ENCODE results near the gene ZNF622. TPM values are rescaled to one million over a fixed set of nuclear protein-coding genes. Genes with fewer than 3 reads are reported as not detected.
A peak's percentile ranks its signal among the peaks of the same experiment; 100 is the strongest.

ZNF622 gene
- total RNA-seq, 1 experiment from 2014 or later = 54.4 TPM

GRCh38 chr5:16492398-16493140, 27.0 kb upstream of the ZNF622 start:
- Histone ChIP-seq H2AFZ (no peak overlapping the region), H4K20me1 (ENCODE audit: insufficient read depth) (no peaks in the 10 kb centered on the region), H3K27me3 (ENCODE audit: insufficient read depth, low read depth) (no peaks in the 10 kb centered on the region), H3K36me3 (ENCODE audit: low read depth) (no peaks in the 10 kb centered on the region), H3K4me2 (peak overlapping the region; percentile 32), H3K9me3 (ENCODE audit: insufficient read depth, low read depth) (peaks cover 10% of the 10 kb centered on the region; the same call in 1 of the 2 replicates), H3K4me1 (replicated peaks; ENCODE audit: insufficient read depth) (peaks cover 26% of the 10 kb centered on the region), H3K4me3 (no peak overlapping the region), H3K79me2 (ENCODE audit: low read depth) (no peaks in the 10 kb centered on the region), H3F3A (ENCODE audit: insufficient read depth, low read depth) (peaks cover 15% of the 10 kb centered on the region), H3K9me2 (ENCODE audit: insufficient read depth) (no peaks in the 10 kb centered on the region), H3K27ac (peak overlapping the region; percentile 62)
- POLR2A ChIA-PET (ENCODE audit: unreplicated experiment) = interaction anchor here (0.7 kb wide), 1 partner anchor 173 kb away, joined by 11 read pairs; no protein-coding TSS in a partner anchor
- TF ChIP-seq EZH2 (IDR thresholded peaks at IDR 0.05; ENCODE audit: low read depth) (no peak), CTCF (conservative IDR thresholded peaks at IDR 0.05) (no peak)
- BruUV-seq (replicated peaks) = no TSS peak
- intact Hi-C loops (cut with micrococcal nuclease; ENCODE audit: unreplicated experiment) = loop anchor here (1.0 to 2.0 kb wide), 5 partner anchors 17 to 711 kb away; partner anchors contain the start of gene MYO10
- CTCF ChIA-PET = interaction anchor here (0.5 to 1.4 kb wide), 7 partner anchors 53 to 1109 kb away, joined by 3 to 10 read pairs (median 4); no protein-coding TSS in a partner anchor
- peak; percentile 64 to 95 for DNase-seq

GRCh38 chr5:16490911-16491310, 25.3 kb upstream of the ZNF622 start:
- H3K27ac ChIP-seq = no peak overlapping the region
- H4K20me1 ChIP-seq (ENCODE audit: insufficient read depth) = no peaks in the 10 kb centered on the region
- peaks cover 10% of the 10 kb centered on the region; the same call in 1 of the 2 replicates for H3K9me3 ChIP-seq (ENCODE audit: insufficient read depth, low read depth)
- H3K79me2 ChIP-seq (ENCODE audit: low read depth) = no peaks in the 10 kb centered on the region
- BruUV-seq (replicated peaks) = no TSS peak
- ChIA-PET CTCF (interaction anchor here (0.5 to 2.0 kb wide), 5 partner anchors 18 to 61 kb away, joined by 3 to 18 read pairs (median 4); no protein-coding TSS in a partner anchor), POLR2A (ENCODE audit: unreplicated experiment) (no interaction called here)
- H3K4me2 ChIP-seq = no peak overlapping the region
- no peaks in the 10 kb centered on the region for H3K36me3 ChIP-seq (ENCODE audit: low read depth)
- no peak overlapping the region for H2AFZ ChIP-seq
- H3K27me3 ChIP-seq (ENCODE audit: insufficient read depth, low read depth) = no peaks in the 10 kb centered on the region
- no peak overlapping the region for H3K4me3 ChIP-seq
- H3K9me2 ChIP-seq (ENCODE audit: insufficient read depth) = no peaks in the 10 kb centered on the region
- H3K4me1 ChIP-seq (replicated peaks; ENCODE audit: insufficient read depth) = peaks cover 26% of the 10 kb centered on the region
- no peak for TF ChIP-seq EZH2 (IDR thresholded peaks at IDR 0.05; ENCODE audit: low read depth)
- no peak for TF ChIP-seq CTCF (conservative IDR thresholded peaks at IDR 0.05)
- H3F3A ChIP-seq (ENCODE audit: insufficient read depth, low read depth) = peaks cover 15% of the 10 kb centered on the region
- no peak for DNase-seq
- intact Hi-C loops (cut with micrococcal nuclease; ENCODE audit: unreplicated experiment) = no loop called here

- Histone ChIP-seq H3K36me3 (ENCODE audit: low read depth) (no peaks in the 10 kb centered on the region), H3K9me3 (ENCODE audit: insufficient read depth, low read depth) (no peaks in the 10 kb centered on the region), H3K9me2 (ENCODE audit: insufficient read depth) (no peaks in the 10 kb centered on the region), H3K4me1 (replicated peaks; ENCODE audit: insufficient read depth) (peaks cover 26% of the 10 kb centered on the region), H4K20me1 (ENCODE audit: insufficient read depth) (no peaks in the 10 kb centered on the region), H3K79me2 (ENCODE audit: low read depth) (no peaks in the 10 kb centered on the region), H3K27me3 (ENCODE audit: insufficient read depth, low read depth) (no peaks in the 10 kb centered on the region), H3K4me2 (no peak overlapping the region), H3K4me3 (no peak overlapping the region), H2AFZ (no peak overlapping the region), H3F3A (ENCODE audit: insufficient read depth, low read depth) (peaks cover 15% of the 10 kb centered on the region), H3K27ac (no peak overlapping the region)
- DNase-seq = peak; percentile 41 to 64
- no TSS peak for BruUV-seq (replicated peaks)
- POLR2A ChIA-PET (ENCODE audit: unreplicated experiment) = no interaction called here
- TF ChIP-seq EZH2 (IDR thresholded peaks at IDR 0.05; ENCODE audit: low read depth) (no peak), CTCF (conservative IDR thresholded peaks at IDR 0.05) (peak; percentile 88)
- CTCF ChIA-PET = interaction anchor here (1.0 to 2.0 kb wide), 7 partner anchors 55 to 701 kb away, joined by 3 to 18 read pairs (median 5); no protein-coding TSS in a partner anchor
- intact Hi-C loops (cut with micrococcal nuclease; ENCODE audit: unreplicated experiment) = loop anchor here (1.0 to 5.0 kb wide), 5 partner anchors 61 to 714 kb away; no protein-coding TSS in a partner anchor
These were observed 23.8 kb upstream of the ZNF622 start for GRCh38 chr5:16489322-16489791.

All from PC-9 (cell line).